Stimulated activated CD8-positive, alpha-beta memory T cell treated with anti-CD3 and anti-CD28 coated beads, Interleukin-2, amount 100 ng/mL, for 1 hour (primary cell): Measurements from ENCODE around the gene CTBP2.
"Not testable (repeated sequence)": the region's sequence is repeated elsewhere in the genome, so short reads cannot be mapped to it uniquely, and the experiment has no call there.

Experiments
- DNase-seq, 2 donors: peaks; one replicate each; pipeline ENCODE4 v3.0.0-alpha.2; 2020; ENCODE audit warnings: low read depth in 2 of 2

The CTBP2 gene

GRCh38 chr10:125186431-125187170 is 26.2 kb upstream of the CTBP2 start:
- no peak for DNase-seq

GRCh38 chr10:125179107-125179506 is 18.7 kb upstream of the CTBP2 start:
- DNase-seq, result not testable (repeated sequence)

GRCh38 chr10:125177641-125178640 is 17.6 kb upstream of the CTBP2 start:
- DNase-seq, result no peak

- DNase-seq, result no peak
These were observed 15.4 kb upstream of the CTBP2 start for GRCh38 chr10:125175807-125176206.

GRCh38 chr10:125174360-125174759 is 14.0 kb upstream of the CTBP2 start:
- DNase-seq, result no peak

GRCh38 chr10:125172694-125173093 is 12.3 kb upstream of the CTBP2 start:
- DNase-seq, result no peak

- no peak for DNase-seq
These were observed 11.3 kb upstream of the CTBP2 start for GRCh38 chr10:125171402-125172306.

GRCh38 chr10:125169915-125170314 is 9.6 kb upstream of the CTBP2 start:
- DNase-seq, result no peak

GRCh38 chr10:125169279-125169678 is 8.9 kb upstream of the CTBP2 start:
- no peak for DNase-seq

GRCh38 chr10:125166658-125167057 is 6.3 kb upstream of the CTBP2 start:
- no peak for DNase-seq

GRCh38 chr10:125165584-125166573 is 5.5 kb upstream of the CTBP2 start:
- DNase-seq, result no peak

- DNase-seq, result no peak
These were observed 4.1 kb upstream of the CTBP2 start for GRCh38 chr10:125164421-125164820.

- DNase-seq, result no peak
These were observed 3.4 kb upstream of the CTBP2 start for GRCh38 chr10:125163803-125164202.

- DNase-seq, result not testable (repeated sequence)
These were observed 2.9 kb upstream of the CTBP2 start for GRCh38 chr10:125163312-125163711.

GRCh38 chr10:125162120-125162931 is 2.0 kb upstream of the CTBP2 start:
- DNase-seq, result no peak

GRCh38 chr10:125161707-125162119 is 1.4 kb upstream of the CTBP2 start:
- no peak for DNase-seq

- no peak for DNase-seq
These were observed 718 bp upstream of the CTBP2 start for GRCh38 chr10:125160856-125161706.

GRCh38 chr10:125159486-125159931 is 854 bp downstream of the CTBP2 start:
- DNase-seq, result no peak
